ENCODE results near the gene FPR3. TPM values are rescaled to one million over a fixed set of nuclear protein-coding genes. Genes with fewer than 3 reads are reported as not detected.
"Not testable (repeated sequence)": the region's sequence is repeated elsewhere in the genome, so short reads cannot be mapped to it uniquely, and the experiment has no call there.

The FPR3 gene
- total RNA-seq, 2 donors from 2014 or later: 11.1 to 18.0 TPM

DNA sequence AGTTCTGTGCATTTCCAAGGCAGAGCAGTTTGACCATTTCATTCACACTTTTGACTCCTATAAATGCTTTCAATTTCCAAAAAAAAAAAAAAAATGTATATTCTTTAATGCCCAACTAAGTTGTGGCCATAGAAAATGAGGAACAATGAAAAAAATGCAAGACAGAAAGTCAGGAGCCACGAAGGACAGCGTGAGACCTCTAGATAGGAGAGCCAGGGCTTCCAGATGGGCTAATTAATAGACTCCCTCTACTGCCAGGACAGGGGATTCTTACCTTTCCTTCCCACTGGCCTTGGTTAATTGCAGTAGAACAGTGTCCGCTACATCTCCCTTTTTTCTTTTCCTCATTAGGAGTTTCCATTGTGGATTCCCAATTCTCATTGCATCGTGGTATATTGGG is 8.6 kb downstream of the FPR3 start:
- DNase-seq (ENCODE audit: low spot score) (no peak), ATAC-seq (ENCODE audit: insufficient number of reproducible peaks, low FRiP score, low read depth) (no peak)
- TF ChIP-seq CTCF (IDR thresholded peaks at IDR 0.05): no peak
- Histone ChIP-seq H3K27me3 (replicated peaks; ENCODE audit: insufficient read depth) (no peaks in the 10 kb centered on the region), H3K9me3 (no peaks in the 10 kb centered on the region), H3K4me1 (ENCODE audit: control insufficient read depth in 1 of 2, low read depth in 2 of 2) (peaks cover 9 to 15% of the 10 kb centered on the region in 2 donors), H3K36me3 (no peaks in the 10 kb centered on the region), H3K27ac (no peak overlapping the region), H3K4me3 (no peak overlapping the region)

GRCh38 chr19:51803967-51804366 is 9.0 kb downstream of the FPR3 start:
- no peaks in the 10 kb centered on the region for H3K27me3 ChIP-seq (replicated peaks; ENCODE audit: insufficient read depth)
- peaks cover 9 to 15% of the 10 kb centered on the region in 2 donors for H3K4me1 ChIP-seq (ENCODE audit: control insufficient read depth in 1 of 2, low read depth in 2 of 2)
- H3K27ac ChIP-seq: no peak overlapping the region
- ATAC-seq (ENCODE audit: insufficient number of reproducible peaks, low FRiP score, low read depth) (no peak), DNase-seq (ENCODE audit: low spot score) (no peak)
- TF ChIP-seq CTCF (IDR thresholded peaks at IDR 0.05): no peak
- H3K9me3 ChIP-seq: no peaks in the 10 kb centered on the region
- no peaks in the 10 kb centered on the region for H3K36me3 ChIP-seq
- no peak overlapping the region for H3K4me3 ChIP-seq

- not testable (repeated sequence) for H3K36me3 ChIP-seq; H3K27me3 ChIP-seq (replicated peaks; ENCODE audit: insufficient read depth); H3K4me1 ChIP-seq (ENCODE audit: control insufficient read depth in 1 of 2, low read depth in 2 of 2); H3K27ac ChIP-seq; ATAC-seq (ENCODE audit: insufficient number of reproducible peaks, low FRiP score, low read depth); H3K4me3 ChIP-seq; H3K9me3 ChIP-seq; DNase-seq (ENCODE audit: low spot score)
Observed at GRCh38 chr19:51804789-51805188, 9.8 kb downstream of the FPR3 start.

DNA sequence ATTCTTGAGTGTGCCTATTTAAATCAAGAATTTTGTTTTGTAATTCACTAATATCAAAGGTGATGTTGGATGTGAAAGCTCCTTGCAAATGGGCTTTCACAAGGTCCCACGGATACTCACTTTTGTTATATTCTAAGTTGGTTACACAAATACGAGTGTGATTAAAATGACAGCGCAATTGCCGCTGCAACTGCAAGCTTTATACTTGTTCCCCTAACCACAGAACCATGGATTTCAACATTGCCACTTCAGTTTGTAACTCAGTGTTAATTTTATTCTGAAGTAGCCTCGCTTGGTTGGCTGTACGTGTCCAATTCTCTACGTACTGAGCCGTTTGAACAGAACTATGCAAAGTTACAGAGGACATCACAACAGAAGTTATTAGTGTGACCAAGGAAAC is 10.4 kb downstream of the FPR3 start:
- H3K27ac ChIP-seq; H3K4me1 ChIP-seq (ENCODE audit: control insufficient read depth in 1 of 2, low read depth in 2 of 2); H3K4me3 ChIP-seq; DNase-seq (ENCODE audit: low spot score); ATAC-seq (ENCODE audit: insufficient number of reproducible peaks, low FRiP score, low read depth); H3K9me3 ChIP-seq; H3K27me3 ChIP-seq (replicated peaks; ENCODE audit: insufficient read depth); H3K36me3 ChIP-seq: not testable (repeated sequence)

- H3K9me3 ChIP-seq; ATAC-seq (ENCODE audit: insufficient number of reproducible peaks, low FRiP score, low read depth); H3K4me3 ChIP-seq; H3K4me1 ChIP-seq (ENCODE audit: control insufficient read depth in 1 of 2, low read depth in 2 of 2); H3K27me3 ChIP-seq (replicated peaks; ENCODE audit: insufficient read depth); DNase-seq (ENCODE audit: low spot score); H3K27ac ChIP-seq; H3K36me3 ChIP-seq: not testable (repeated sequence)
Observed at GRCh38 chr19:51806571-51806970, 11.6 kb downstream of the FPR3 start.

- Histone ChIP-seq H3K4me3 (no peak overlapping the region), H3K27me3 (replicated peaks; ENCODE audit: insufficient read depth) (no peaks in the 10 kb centered on the region), H3K36me3 (no peaks in the 10 kb centered on the region), H3K9me3 (no peaks in the 10 kb centered on the region), H3K27ac (no peak overlapping the region), H3K4me1 (ENCODE audit: control insufficient read depth in 1 of 2, low read depth in 2 of 2) (no peaks in the 10 kb centered on the region)
- no peak for DNase-seq (ENCODE audit: low spot score)
- no peak for ATAC-seq (ENCODE audit: insufficient number of reproducible peaks, low FRiP score, low read depth)
- TF ChIP-seq CTCF (IDR thresholded peaks at IDR 0.05): no peak
Observed at GRCh38 chr19:51807111-51807701, 12.2 kb downstream of the FPR3 start.

- H3K4me1 ChIP-seq (ENCODE audit: control insufficient read depth in 1 of 2, low read depth in 2 of 2): no peaks in the 10 kb centered on the region
- TF ChIP-seq CTCF (IDR thresholded peaks at IDR 0.05): no peak
- DNase-seq (ENCODE audit: low spot score): no peak
- H3K4me3 ChIP-seq: no peak overlapping the region
- no peaks in the 10 kb centered on the region for H3K9me3 ChIP-seq
- no peak overlapping the region for H3K27ac ChIP-seq
- no peaks in the 10 kb centered on the region for H3K27me3 ChIP-seq (replicated peaks; ENCODE audit: insufficient read depth)
- ATAC-seq (ENCODE audit: insufficient number of reproducible peaks, low FRiP score, low read depth): no peak
- no peaks in the 10 kb centered on the region for H3K36me3 ChIP-seq
Observed at GRCh38 chr19:51807925-51808324, 13.0 kb downstream of the FPR3 start.
